Endothelial cell of umbilical vein (primary cell): Measurements from ENCODE around the gene RND3. TPM values are rescaled to one million over a fixed set of nuclear protein-coding genes. Genes with fewer than 3 reads are reported as not detected.

Source experiments
- BruUV-seq: library from RNA; stranded (reverse); fragments of 400-500 nt; replicated peaks from 2 replicates; lab custom pipeline; 2021; lab: Mats Ljungman, UMichigan
- CTCF ChIA-PET: fragments of 300-600, 350-600 bp; sonication (Branson Sonifier 250); formaldehyde crosslinking; loops from one replicate; lab custom pipeline; 2021; ENCODE audit warnings: antibody characterized with exemption, inconsistent platforms; lab: Charles Lee
- POLR2A ChIA-PET: fragments of 300-600, 350-600 bp; sonication (Branson Sonifier 250); formaldehyde crosslinking; loops from one replicate; lab custom pipeline; 2021; ENCODE audit warnings: antibody characterized with exemption, inconsistent platforms; lab: Charles Lee
- DNase-seq: peaks from one replicate; pipeline ENCODE4 v3.0.0-alpha.2; 2011; ENCODE audit warnings: low read depth, low spot score
- FAIRE-seq: peaks from 2 replicates; lab custom pipeline; 2011; peaks lifted over from hg19 to GRCh38; lab: Jason Lieb, UNC
- H2AFZ ChIP-seq: 2 replicates; pipeline ENCODE4 v1.6.0; 2012; ENCODE audit warnings: low read depth, low read length, control low read depth, inconsistent platforms
- H3K27ac ChIP-seq: 2 replicates; pipeline ENCODE4 v1.5.1; 2011; ENCODE audit warnings: low read depth, mild to moderate bottlenecking, control low read depth, low read length, moderate library complexity; ENCODE audit not compliant: insufficient read depth
- H3K27me3 ChIP-seq, 2 experiments: 2 replicates each; pipeline versions ENCODE4 v1.6.0 to v1.6.1; 2011; ENCODE audit warnings: low read length in 2 of 2, mixed read lengths in 1 of 2; ENCODE audit not compliant: control insufficient read depth in 2 of 2, insufficient read depth in 2 of 2
- H3K36me3 ChIP-seq, 2 experiments: 2 replicates in 1 of 2; 3 replicates in 1 of 2; pipeline ENCODE4 v1.5.1; 2011; ENCODE audit warnings: low read length in 2 of 2, mild to moderate bottlenecking in 1 of 2, moderate library complexity in 1 of 2; ENCODE audit not compliant: control insufficient read depth in 2 of 2, insufficient read depth in 2 of 2; ENCODE audit errors: extremely low read depth in 1 of 2
- H3K4me1 ChIP-seq: 3 replicates; pipeline ENCODE4 v1.5.1; 2011; ENCODE audit warnings: mild to moderate bottlenecking, low read length; ENCODE audit not compliant: control insufficient read depth, insufficient read depth; ENCODE audit errors: extremely low read depth
- H3K4me2 ChIP-seq: 2 replicates; pipeline ENCODE4 v1.6.1; 2011; ENCODE audit warnings: low read length, control low read depth, mixed read lengths; ENCODE audit not compliant: insufficient read depth
- H3K4me3 ChIP-seq, 3 experiments: fragments of 200-600 bp in 1 of 3; sonication (generic), shearing (Covaris generic) in 1 of 3; replicated peaks in 1 of 3; 2 replicates each; pipeline ENCODE4 v1.5.1; 2011 to 2016; ENCODE audit warnings: control low read depth in 3 of 3, low read length in 3 of 3, mild to moderate bottlenecking in 2 of 3, inconsistent platforms in 1 of 3, low read depth in 1 of 3, moderate library complexity in 1 of 3; ENCODE audit not compliant: insufficient read depth in 1 of 3
- H3K79me2 ChIP-seq: 2 replicates; pipeline ENCODE4 v1.6.0; 2012; ENCODE audit warnings: low read length, inconsistent platforms; ENCODE audit not compliant: control insufficient read depth, insufficient read depth
- H3K9ac ChIP-seq: replicated peaks from 2 replicates; pipeline ENCODE3; 2011; ENCODE audit warnings: low read length, control low read depth; ENCODE audit not compliant: insufficient read depth; ENCODE audit errors: extremely low read depth
- H3K9me1 ChIP-seq: replicated peaks from 3 replicates; pipeline ENCODE4 v1.6.0; 2011; ENCODE audit warnings: mild to moderate bottlenecking, low read length; ENCODE audit not compliant: control insufficient read depth, insufficient read depth; ENCODE audit errors: extremely low read depth
- H3K9me3 ChIP-seq: replicated peaks from 2 replicates; pipeline ENCODE4 v1.5.1; 2012; ENCODE audit warnings: low read length, inconsistent platforms; ENCODE audit not compliant: control insufficient read depth, insufficient read depth
- H4K20me1 ChIP-seq: replicated peaks from 2 replicates; pipeline ENCODE3; 2011; ENCODE audit warnings: mild to moderate bottlenecking, low read length; ENCODE audit not compliant: control insufficient read depth, insufficient read depth; ENCODE audit errors: extremely low read depth
- CTCF ChIP-seq, 2 donors: IDR thresholded peaks; 1 replicate in 1 of 2; 2 replicates in 1 of 2; pipeline ENCODE4 v1.5.1; 2011; ENCODE audit warnings: low read length in 2 of 2, mild to moderate bottlenecking in 2 of 2, moderate library complexity in 2 of 2, control low read depth in 1 of 2, inconsistent platforms in 1 of 2, low read depth in 1 of 2; ENCODE audit not compliant: insufficient read depth in 1 of 2; ENCODE audit errors: extremely low read depth in 1 of 2
- EZH2 ChIP-seq: IDR thresholded peaks from 2 replicates; pipeline ENCODE4 v1.6.1; 2012; ENCODE audit warnings: borderline replicate concordance, low read depth, mild to moderate bottlenecking, moderate library complexity, low read length, inconsistent platforms; ENCODE audit not compliant: severe bottlenecking
- FOS ChIP-seq: IDR thresholded peaks from 2 replicates; pipeline ENCODE4 v1.6.1; 2011; ENCODE audit warnings: mild to moderate bottlenecking, low read length, moderate library complexity, borderline replicate concordance; ENCODE audit not compliant: insufficient read depth
- GATA2 ChIP-seq: IDR thresholded peaks from 2 replicates; pipeline ENCODE4 v1.7.0; 2011; ENCODE audit warnings: low read depth, mild to moderate bottlenecking, moderate library complexity, mixed read lengths, low read length; ENCODE audit not compliant: insufficient read length, insufficient read depth
- JUN ChIP-seq: IDR thresholded peaks from 2 replicates; pipeline ENCODE4 v1.6.1; 2011; ENCODE audit warnings: borderline replicate concordance, low read depth; ENCODE audit not compliant: insufficient read length, insufficient read depth
- MAX ChIP-seq: IDR thresholded peaks from 2 replicates; pipeline ENCODE4 v1.6.1; 2011; ENCODE audit not compliant: insufficient read depth, insufficient read length
- MYC ChIP-seq: IDR thresholded peaks from one replicate; pipeline ENCODE4 v1.6.1; 2011; ENCODE audit warnings: mild to moderate bottlenecking, low read depth, low read length
- POLR2A ChIP-seq: IDR thresholded peaks from 2 replicates; pipeline ENCODE4 v1.6.1; 2012; ENCODE audit warnings: low read depth, mild to moderate bottlenecking, control low read depth, low read length
- POLR2AphosphoS5 ChIP-seq: IDR thresholded peaks from 2 replicates; pipeline ENCODE4 v1.6.1; 2012; ENCODE audit warnings: low read depth, mild to moderate bottlenecking, control low read depth, low read length, moderate library complexity; ENCODE audit not compliant: insufficient read depth
- dilution Hi-C: fragments of 300-500 bp; cut with MboI; formaldehyde crosslinking; loops from one replicate; pipeline ENCODE4 v1.15.0; 2019; ENCODE audit warnings: low sequenced_read_pairs; ENCODE audit not compliant: extremely low pct_ligation_motif_present
- intact Hi-C: fragments of 100-400 bp; cut with micrococcal nuclease; formaldehyde crosslinking; loops from one replicate; pipeline ENCODE4 v1.10.0; 2022
- polyA plus RNA-seq, 4 experiments: library from polyadenylated mRNA; depleted of rRNA in 3 of 4; stranded (reverse) in 3 of 4; unstranded in 1 of 4; fragments of >200 nt; gene quantifications; 2 replicates each; pipeline versions ENCODE4 v1.2.1 to v1.2.3, GENCODE V29; 2011 to 2012; ENCODE audit warnings: missing spikeins in 1 of 4
- total RNA-seq: library from RNA; stranded (reverse); gene quantifications from 2 replicates; pipeline ENCODE4 v1.2.3, GENCODE V29; 2021

The RND3 gene
- total and polyA plus RNA-seq, 2 donors (not counting 3 experiments of a cell fraction or from before 2014, with no cell fraction given), result 53.3 to 158 TPM

GRCh38 chr2:150464270-150464669 is 23.2 kb downstream of the RND3 start:
- ChIA-PET CTCF (interaction anchor here (0.6 to 1.9 kb wide), 8 partner anchors 10 to 819 kb away, joined by 3 to 11 read pairs (median 3); no protein-coding TSS in a partner anchor), POLR2A (interaction anchor here (0.8 to 1.5 kb wide), 3 partner anchors 23 to 866 kb away, joined by 3 to 6 read pairs (median 5); no protein-coding TSS in a partner anchor)
- Histone ChIP-seq H3K27me3 (no peaks in the 10 kb centered on the region), H2AFZ (no peak overlapping the region), H3K36me3 (peaks cover 4 to 11% of the 10 kb centered on the region in 2 experiments), H3K9me3 (no peaks in the 10 kb centered on the region), H3K4me1 (peaks cover 63% of the 10 kb centered on the region), H3K4me2 (peak overlapping the region; percentile 49), H3K9me1 (no peaks in the 10 kb centered on the region), H3K27ac (peak overlapping the region; percentile 96), H4K20me1 (no peaks in the 10 kb centered on the region), H3K79me2 (peaks cover 11% of the 10 kb centered on the region), H3K4me3 (no peak overlapping the region), H3K9ac (peak overlapping the region; percentile 79)
- dilution Hi-C loops, result no loop called here
- TF ChIP-seq GATA2, result no peak
- peak; percentile 62 for TF ChIP-seq FOS
- TF ChIP-seq EZH2, result no peak
- TF ChIP-seq POLR2A, result no peak
- TF ChIP-seq POLR2AphosphoS5, result no peak
- TF ChIP-seq JUN, result peak; percentile 79
- TF ChIP-seq MYC, result no peak
- intact Hi-C loops, result loop anchor here (1.0 to 5.0 kb wide), 4 partner anchors 39 to 322 kb away; no protein-coding TSS in a partner anchor
- FAIRE-seq (no peak), DNase-seq (peak; percentile 83)
- BruUV-seq, result no TSS peak

- DNase-seq, result no peak
- no peaks in the 10 kb centered on the region for H3K9me3 ChIP-seq
- H3K4me3 ChIP-seq, result no peak overlapping the region
- no peak for TF ChIP-seq FOS
- TF ChIP-seq POLR2AphosphoS5, result no peak
- TF ChIP-seq POLR2A, result no peak
- no peak for TF ChIP-seq MAX
- TF ChIP-seq CTCF (IDR thresholded peaks at IDR 0.05; ENCODE audit: extremely low read depth in 1 of 2, insufficient read depth in 1 of 2, low read depth in 1 of 2, low read length in 2 of 2), result no peak
- no peak overlapping the region for H3K4me2 ChIP-seq
- intact Hi-C loops (loop anchor here (5.0 kb wide), 1 partner anchor 165 kb away; no protein-coding TSS in a partner anchor), dilution Hi-C loops (no loop called here)
- no peak overlapping the region for H2AFZ ChIP-seq
- H3K27ac ChIP-seq, result no peak overlapping the region
- peaks cover 48% of the 10 kb centered on the region for H3K4me1 ChIP-seq
- H3K9ac ChIP-seq, result no peak overlapping the region
- ChIA-PET POLR2A (no interaction called here), CTCF (interaction anchor here (0.8 to 1.0 kb wide), 2 partner anchors 9 to 50 kb away, joined by 3 read pairs; no protein-coding TSS in a partner anchor)
- H3K27me3 ChIP-seq, result no peaks in the 10 kb centered on the region
- no peaks in the 10 kb centered on the region for H4K20me1 ChIP-seq
- BruUV-seq, result no TSS peak
- FAIRE-seq, result no peak
- no peaks in the 10 kb centered on the region for H3K9me1 ChIP-seq
- no peaks in the 10 kb centered on the region for H3K79me2 ChIP-seq
- H3K36me3 ChIP-seq, result no peaks in the 10 kb centered on the region
Measured at GRCh38 chr2:150462770-150463169, 24.7 kb downstream of the RND3 start.
